ENCODE data around the gene APOH.
"Not testable (repeated sequence)": the region's sequence is repeated elsewhere in the genome, so short reads cannot be mapped to it uniquely, and the experiment has no call there.

The APOH gene, protein sequence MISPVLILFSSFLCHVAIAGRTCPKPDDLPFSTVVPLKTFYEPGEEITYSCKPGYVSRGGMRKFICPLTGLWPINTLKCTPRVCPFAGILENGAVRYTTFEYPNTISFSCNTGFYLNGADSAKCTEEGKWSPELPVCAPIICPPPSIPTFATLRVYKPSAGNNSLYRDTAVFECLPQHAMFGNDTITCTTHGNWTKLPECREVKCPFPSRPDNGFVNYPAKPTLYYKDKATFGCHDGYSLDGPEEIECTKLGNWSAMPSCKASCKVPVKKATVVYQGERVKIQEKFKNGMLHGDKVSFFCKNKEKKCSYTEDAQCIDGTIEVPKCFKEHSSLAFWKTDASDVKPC

DNA sequence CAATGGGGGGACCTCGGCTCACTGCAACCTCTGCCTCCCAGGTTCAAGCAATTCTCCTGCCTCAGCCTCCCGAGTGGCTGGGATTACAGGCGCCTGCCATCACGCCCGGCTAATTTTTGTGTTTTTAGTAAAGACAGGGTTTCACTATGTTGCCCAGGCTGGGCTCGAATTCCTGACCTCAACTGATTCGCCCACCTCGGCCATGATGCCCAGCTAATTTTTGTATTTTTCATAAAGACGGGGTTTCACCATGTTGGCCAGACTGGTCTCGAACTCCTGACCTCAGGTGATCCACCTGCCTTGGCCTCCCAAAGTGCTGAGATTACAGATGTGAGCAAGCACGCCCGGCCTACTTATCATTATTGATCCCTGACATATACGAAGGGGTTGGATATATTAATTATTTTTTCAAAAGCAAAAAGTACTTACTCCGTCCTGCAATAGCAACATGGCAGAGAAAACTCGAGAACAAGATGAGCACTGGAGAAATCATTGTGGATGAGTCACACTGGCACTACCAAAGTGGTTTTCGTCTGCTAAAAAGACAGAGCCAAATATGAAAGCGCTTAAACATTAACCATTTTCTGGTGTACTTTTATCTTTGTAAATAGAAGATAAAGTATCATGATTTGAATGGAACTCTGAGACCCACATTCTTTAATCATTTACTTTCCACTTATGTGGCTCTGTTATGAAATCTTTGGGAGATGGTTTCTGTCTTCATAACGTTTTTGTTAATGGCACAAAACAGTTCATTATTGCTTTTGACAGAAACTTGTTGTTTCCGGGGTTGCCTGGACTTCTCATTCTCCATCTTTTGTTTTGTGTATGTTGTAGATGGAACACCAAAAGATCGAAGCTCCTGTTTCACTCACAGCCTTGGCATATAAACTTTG lies at the start of gene APOH:
APOH (minus strand) TSS at position 529 of the 896 bp plus-strand sequence; CDS start at position 493, 36 bp downstream.
- no peak for DNase-seq (ENCODE audit: low read depth)

DNA sequence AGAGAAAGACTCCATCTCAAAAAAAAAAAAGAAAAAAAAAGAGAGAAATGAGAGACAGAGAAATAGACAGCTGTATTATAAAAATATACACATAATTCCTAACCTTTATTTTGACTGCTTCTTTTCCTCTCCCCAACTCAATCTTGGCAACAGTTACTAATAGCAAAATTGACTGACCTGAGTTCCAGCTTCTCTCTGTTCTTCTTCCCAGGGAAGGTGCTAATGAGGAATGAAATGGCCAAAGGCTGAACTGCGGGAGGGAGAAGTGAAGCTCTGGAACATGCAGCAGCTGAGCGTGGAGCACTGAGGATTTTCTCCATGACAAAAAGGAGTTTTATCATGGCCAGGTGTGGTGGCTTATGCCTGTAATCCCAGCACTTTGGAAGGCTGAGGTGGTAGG lies 48.0 kb upstream of the APOH start:
- DNase-seq (ENCODE audit: low read depth), result no peak

DNA sequence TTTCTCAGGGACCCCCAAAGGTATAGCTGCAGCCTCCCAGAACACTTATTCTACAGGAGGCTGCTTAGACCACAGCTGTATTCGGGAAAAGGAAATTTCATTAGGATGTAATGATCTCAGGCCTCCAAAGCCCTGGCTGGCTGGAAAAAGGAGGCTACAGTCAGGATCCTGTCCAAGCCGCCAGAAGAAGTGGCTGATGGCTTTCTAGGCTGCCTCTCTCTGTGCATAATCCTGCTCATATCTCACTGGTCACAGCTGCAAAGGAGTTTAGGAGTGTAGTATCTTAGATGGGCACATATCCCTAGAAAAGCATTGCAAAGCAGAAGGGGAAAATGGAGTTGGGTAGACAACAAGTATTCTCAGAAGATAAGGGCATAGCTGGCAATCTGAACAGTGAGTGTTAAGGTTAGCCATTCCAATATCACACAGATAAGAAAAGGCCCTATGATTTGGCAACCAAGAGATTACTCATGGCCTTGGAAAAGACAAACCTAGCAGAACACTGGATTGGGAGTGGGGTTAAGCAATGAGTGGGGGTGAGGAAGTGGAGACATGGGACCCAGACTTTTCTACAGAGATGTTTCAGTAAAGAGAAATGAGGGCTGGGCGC lies 47.2 kb upstream of the APOH start:
- DNase-seq (ENCODE audit: low read depth), result no peak

DNA sequence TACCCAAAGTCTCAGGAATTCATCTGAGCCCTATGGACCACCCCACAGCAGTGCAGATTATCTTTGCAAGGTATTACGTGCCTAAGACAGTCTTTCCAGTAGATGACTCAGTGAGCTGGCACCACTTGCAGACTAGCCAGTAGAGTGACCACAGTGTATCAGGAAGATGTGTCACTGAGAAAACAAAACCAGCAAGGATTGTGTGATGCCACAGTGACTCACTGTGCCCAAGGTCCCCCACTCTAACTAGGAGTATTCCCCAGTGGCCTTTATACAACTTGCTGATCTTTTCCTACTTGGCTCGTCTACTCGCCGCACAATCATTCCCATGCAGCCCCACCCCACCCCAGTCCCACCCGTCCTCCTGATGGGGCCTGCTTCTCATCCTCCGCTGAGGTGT lies 46.4 kb upstream of the APOH start:
- peak; percentile 75 for DNase-seq (ENCODE audit: low read depth)

DNA sequence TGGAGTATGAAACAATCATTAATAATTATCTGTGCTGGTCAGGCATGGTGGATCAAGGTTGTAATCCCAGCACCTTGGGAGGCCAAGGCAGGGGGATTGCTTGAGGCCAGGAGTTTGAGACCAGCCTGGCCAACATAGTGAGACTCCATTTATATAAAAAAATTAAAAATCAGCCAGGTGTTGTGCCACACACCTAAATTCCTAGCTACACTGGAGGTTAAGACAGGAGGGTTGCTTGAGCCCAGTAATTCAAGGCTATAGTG lies 44.3 kb upstream of the APOH start:
- no peak for DNase-seq (ENCODE audit: low read depth)

DNA sequence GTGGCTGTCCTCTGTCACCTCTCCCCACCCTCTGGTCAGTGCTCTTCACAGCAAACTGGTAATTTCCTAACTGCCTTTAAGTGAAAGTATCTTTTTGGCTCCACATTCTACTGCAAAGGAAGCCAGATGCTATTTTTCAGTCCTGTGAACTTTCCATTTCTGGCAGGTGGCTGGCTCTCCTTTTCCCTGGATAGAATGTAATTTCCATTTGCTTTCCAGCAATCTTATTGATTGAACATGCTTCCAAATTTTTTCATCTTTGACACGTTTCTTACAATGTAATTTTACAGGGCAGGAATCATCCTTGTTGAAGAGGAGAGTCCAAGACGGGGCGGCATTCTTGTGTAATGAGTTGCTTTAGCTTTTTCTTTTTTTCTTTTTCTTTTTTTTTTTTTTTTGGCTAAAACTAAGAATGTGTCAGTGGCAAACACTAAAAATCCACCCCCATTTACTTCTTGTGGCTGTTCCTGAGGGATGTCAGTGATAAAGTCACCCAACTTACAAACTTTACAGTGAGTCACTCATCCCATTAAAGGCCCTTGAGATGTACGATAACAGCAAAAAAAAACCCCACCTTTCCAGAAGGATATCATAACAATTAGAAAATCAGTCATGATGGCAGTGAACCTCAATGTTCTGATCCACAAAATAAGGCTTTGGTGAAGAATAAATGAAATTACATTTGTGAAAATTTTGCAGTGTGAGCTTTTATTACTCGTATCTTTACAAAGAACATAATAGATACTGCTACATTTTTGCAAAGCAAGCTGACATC lies 43.8 kb upstream of the APOH start:
- DNase-seq (ENCODE audit: low read depth), result peak; percentile 70

DNA sequence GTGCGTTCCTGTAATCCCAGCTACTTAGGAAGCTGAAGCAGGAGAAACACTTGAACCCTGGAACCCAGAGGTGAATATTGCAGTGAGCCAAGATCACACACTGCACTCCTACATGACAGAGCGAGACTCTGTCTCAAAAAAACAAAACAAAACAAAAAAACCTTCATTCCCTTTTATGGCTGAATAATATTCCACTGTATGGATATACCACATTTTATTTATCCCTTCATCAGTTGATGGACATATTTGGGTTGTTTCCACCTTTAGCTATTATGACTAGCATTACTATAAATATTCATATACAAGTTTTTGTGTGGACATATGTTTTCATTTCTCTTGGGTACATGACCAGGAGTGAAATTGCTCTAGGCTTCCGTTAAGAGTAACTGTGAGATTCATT lies 42.3 kb upstream of the APOH start:
- DNase-seq (ENCODE audit: low read depth), result no peak

DNA sequence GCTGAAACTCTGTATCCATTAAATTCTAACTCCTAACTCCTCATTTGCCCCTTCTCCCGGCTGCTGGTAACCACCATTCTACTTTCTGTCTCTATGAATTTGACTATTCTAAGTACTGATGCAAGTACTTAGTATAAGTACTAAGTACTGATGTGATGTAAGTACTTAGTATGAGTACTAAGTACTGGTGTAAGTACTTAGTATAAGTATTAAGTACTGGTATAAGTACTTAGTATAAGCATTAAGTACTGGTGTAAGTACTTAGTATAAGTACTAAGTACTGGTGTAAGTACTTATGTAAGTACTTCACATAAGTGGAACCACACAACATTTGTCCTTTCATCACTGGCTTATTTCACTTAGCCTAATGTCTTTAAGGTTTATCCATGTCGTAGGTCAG lies 40.9 kb upstream of the APOH start:
- DNase-seq (ENCODE audit: low read depth), result no peak

DNA sequence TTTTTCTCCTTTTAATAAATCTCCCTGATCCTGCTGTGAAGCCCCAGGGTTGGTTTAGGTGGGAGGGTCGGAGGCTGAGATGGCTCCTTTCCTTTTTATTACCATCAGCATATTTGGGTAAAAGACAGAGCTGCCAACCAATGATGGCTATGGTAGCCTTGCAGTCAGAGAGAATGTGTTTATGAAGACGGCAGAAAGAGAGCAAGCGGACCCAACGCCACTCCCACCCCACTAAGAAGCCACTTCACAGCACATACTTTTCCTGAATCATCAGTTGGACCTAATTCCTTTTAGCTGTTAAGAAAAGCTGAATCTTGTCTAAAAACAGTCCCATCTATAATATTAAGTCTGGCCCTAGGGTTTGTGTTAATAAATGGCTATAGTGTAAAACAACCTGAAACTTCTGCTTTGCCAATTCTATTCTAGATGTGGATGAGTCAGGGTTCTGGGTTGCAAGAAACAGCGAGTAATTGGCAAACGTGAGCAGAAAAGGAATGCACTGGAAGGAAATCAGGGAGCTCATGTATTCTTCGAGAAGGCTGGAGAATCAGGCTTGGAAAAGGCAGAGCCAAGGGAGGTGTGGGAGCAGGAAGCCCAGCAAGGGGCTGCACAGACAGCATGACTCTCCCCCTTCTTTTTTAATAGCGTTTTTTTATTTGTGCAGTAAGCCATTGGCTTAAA lies 39.2 kb upstream of the APOH start:
- DNase-seq (ENCODE audit: low read depth), result peak; percentile 57

DNA sequence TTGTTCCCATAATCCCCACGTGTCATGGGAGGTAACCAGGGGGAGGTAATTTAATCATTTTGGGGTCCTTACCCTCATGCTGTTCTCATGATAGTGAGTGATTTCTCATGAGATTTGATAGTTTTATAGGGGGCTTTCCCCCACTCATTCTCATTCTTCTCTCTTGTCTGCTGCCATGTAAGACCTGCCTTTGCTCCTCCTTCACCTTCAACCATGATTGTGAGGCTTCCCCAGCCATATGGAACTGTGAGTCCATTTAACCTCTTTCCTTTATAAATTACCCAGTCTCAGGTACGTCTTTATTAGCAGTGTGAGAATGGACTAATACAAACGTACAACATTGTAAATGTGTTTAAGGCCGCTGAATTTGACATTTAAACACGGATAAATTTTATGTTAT lies 35.5 kb upstream of the APOH start:
- DNase-seq (ENCODE audit: low read depth), result no peak

DNA sequence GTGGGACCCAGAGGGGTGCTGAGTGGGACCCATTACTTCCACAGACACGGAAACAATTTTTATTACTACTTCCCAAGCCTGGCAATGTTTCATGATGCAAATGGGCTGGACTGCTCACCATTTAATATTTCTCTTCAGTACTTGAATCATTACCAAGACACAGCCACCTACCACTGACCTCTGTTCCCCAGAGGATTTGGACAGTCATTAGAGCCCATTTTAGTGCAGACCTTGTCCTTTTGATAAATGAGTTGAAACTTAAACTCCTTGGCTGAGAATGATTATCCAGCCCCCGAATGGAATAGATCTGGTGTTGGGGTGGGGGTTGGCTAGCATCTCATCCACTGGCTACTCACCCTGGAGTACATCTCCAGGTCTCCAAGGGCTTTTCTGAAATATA lies 33.6 kb upstream of the APOH start:
- DNase-seq (ENCODE audit: low read depth), result no peak

DNA sequence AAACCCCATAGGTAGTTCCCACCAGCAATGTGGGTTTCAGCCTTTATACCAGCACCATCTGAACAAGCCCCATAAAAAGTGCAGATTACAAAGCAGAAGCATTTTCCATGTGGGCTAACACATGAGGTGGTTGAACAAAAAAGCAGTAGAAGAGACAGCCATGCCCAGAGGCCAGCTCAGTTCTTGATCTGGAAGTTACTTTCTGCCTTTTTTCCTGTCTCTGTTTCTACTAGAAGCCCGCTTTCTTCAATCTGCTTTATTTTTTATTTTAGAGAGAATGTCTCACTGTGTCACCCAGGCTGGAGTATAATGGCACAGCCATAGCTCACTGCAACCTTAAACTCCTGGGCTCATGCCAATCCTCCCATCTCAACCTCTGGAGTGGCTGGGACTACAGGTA lies 31.5 kb upstream of the APOH start:
- DNase-seq (ENCODE audit: low read depth), result no peak

DNA sequence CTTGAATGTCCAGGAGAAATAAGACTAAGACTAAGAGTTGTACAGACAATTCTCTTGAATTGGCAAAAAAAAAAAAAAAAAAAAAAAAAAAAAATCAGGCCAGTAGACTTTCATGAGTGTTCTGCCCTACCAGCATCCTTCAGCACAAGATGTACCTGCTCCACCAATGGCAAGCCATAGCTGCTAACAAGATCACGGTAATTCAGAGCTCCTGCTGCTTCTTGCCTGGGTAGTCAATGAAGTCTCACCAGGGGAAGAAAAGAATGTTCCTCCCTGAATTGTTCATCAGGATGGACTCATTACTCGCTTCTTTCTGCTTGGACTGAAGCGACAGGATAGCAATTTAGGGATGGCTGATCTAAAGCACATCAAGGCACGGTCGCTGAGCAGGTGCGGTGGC lies 31.1 kb upstream of the APOH start:
- DNase-seq (ENCODE audit: low read depth), result no peak

DNA sequence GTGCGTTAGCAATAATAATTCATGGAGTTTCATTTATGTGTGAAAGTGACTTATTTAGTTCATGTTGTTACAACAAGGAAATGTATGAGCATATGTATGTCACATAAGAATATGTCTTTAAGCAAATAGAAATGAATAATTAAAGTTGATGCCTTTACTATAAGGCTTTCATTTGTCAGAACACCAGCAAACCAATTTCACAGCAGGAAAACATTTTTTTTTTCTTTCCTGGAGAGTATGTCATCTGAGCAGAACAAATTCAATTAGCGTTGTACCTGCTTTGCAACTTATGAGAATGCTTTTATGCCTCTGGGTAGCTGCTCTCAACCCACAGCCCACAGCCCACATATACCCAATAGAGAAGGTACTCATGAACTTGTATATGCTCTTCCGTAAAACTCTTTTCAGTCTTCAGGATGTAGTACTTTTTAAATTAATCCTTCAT lies 26.3 kb upstream of the APOH start:
- no peak for DNase-seq (ENCODE audit: low read depth)

DNA sequence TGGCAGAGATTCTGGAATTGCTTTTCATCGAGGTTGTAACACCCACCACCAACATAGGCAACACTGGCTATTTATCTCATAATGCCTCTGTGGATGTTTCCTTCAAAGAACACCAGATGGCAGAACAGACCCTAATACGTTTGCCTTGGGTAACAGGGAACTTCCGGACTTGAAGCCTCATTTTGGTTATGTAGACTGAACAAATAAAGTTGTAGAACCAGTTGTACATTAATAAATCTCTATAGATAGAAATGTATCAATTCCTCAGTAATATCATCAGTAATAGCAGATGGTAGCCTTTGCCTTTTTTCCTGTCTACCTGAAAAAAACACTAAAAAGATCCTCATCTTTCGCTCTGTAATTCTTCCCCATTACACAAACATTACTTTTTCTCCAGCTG lies 25.9 kb upstream of the APOH start:
- peak; percentile 52 for DNase-seq (ENCODE audit: low read depth)

DNA sequence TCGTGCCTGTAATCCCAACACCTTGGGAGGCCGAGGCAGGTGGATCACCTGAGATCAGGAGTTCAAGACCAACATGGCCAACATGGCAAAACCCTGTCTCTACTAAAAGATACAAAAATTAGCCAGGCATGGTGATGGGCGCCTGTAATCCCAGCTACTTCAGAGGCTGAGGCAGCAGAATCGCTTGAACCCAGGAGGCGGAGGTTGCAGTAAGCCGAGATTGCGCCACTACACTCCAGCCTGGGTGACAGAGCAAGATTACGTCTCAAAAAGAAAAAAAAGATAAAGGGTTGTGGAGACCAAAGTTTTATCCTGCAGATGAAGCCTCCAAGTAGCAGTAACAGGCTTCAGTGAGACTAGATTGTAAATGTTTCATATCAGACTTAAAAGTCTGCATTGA lies 24.2 kb upstream of the APOH start:
- DNase-seq (ENCODE audit: low read depth), result not testable (repeated sequence)

DNA sequence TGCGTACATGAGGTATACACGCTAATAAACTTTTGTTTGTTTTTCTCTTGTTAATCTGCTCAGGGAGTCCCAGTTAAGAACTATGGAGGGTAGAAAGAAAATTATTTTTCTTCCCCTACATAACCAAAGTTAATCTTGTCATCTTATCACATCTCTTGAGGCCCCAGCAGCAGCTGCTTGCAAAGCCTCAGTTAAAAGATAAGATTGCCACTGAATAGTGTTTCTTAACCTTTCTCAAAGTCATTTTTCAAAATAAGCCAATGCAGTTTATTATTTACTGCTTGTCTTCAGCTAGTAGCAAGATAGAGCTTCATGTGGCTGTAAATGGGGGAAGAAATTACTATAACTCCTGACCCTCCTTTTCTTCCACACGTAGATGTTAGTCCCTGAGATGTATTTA lies 21.5 kb upstream of the APOH start:
- DNase-seq (ENCODE audit: low read depth), result no peak

DNA sequence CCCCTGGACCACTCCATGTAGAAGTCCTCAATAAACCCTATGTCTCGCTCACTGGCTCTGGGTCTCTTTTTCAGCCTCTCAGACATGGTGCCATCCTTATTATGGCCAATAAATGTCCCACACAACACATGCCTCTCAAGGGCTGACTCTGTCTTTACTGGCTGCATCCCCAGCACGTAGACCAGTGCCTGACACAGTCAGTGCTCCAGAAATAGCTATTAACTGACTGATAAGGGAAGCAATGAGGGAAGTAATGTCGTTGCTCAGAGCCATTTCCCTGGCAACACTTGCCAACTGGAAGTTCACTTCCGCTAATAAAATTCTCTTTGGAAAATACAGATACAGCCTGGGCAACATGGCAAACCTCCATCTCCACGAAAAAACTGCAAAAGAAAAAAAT lies 19.1 kb upstream of the APOH start:
- DNase-seq (ENCODE audit: low read depth), result no peak

DNA sequence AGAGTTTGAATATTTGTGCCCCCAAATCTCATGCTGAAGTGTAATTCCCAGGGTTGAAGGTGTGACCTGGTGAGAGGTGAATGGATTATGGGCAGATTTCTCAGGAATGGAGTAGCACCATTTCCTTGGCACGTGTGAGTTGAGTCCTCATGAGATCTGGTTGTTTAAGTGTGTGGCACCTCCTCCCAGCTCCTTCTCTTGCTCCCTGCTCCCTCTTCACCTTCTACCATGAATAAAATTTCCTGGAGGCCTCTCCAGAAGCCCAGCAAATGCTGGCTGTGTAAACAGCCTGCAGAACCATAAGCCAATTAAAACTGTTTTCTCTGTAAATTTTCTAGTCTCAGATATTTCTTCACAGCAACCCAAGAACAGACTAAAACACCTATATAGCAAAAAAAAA lies 12.6 kb upstream of the APOH start:
- DNase-seq (ENCODE audit: low read depth), result no peak

DNA sequence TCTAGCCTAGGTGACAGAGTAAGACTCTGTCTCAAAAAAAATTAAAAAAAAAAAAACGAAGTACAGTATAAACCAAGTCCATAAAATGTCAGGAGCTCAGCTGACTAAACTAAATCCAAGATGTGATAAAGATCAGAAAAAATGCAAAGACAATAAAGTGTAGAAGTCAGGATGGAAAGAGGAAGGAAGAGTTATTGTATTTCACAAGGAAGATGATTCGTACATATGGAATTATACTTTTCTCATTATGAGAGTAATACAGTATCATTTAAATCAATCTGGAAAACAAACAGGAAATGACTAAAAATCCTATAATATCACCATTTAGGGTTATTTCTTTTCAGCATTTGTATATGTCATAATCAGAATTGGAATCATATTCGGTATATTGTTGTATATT lies 11.4 kb upstream of the APOH start:
- DNase-seq (ENCODE audit: low read depth), result no peak

DNA sequence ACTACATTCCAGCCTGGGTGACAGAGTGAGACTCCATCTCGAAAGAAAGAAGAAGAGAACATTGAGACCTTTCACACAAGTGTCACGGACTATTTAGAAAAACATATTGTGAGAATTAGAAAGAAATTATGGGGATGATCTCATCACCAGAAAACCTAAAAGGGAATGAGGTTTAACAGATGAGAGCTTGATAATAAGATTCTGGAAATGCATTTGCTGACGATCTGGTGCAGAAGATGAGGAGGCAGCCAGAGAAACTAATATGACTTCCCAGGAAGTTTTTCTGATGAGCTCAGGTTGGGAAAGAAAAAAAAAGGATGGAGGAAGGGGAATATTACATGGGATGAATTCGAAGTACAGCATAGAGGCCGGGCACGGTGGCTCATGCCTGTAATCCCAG lies 10.8 kb upstream of the APOH start:
- DNase-seq (ENCODE audit: low read depth), result no peak
